ENCODE results near the gene SLC25A38. TPM values are rescaled to one million over a fixed set of nuclear protein-coding genes. Genes with fewer than 3 reads are reported as not detected.
"Not testable (repeated sequence)": the region's sequence is repeated elsewhere in the genome, so short reads cannot be mapped to it uniquely, and the experiment has no call there.

The SLC25A38 gene
- total and polyA plus RNA-seq, 5 experiments from 2014 or later: 34.2 to 53.4 (median 51.7) TPM

DNA sequence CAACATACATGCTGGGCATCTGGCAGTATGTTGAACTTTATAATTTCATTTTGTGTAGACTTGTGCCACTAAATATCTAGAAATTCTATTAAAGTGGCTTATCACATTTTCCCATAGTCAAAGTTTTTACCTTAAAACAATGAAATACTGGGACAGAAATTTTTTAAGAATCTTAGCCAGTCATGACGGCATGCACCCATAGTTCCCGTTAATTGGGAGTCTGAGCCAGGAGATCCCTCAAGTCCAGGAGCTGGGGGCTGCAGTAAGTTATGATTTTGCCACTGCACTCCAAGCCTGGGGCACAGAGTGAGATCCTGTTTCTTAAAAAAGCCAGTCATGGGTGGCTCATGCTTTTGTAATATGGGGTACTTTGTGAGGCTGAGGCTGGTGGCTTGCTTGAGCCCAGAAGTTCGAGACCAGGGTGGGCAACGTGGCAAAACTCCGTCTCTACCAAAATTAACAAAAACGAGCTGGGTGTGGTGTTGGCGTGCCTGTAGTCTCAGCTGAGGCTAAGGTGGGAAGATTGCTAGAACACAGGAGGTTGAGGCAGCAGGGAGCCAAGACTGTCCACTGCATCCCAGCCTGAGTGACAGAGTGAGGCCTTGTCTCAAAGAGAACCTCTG lies 26.5 kb downstream of the SLC25A38 start:
- DNase-seq: no peak
- POLR2A ChIA-PET: interaction anchor here (6.0 kb wide), 1 partner anchor 23 kb away, joined by 67 read pairs; the partner anchor contains the start of gene SLC25A38
- Mint-ChIP-seq H3K9me3 (no peaks in the 10 kb centered on the region), H3K4me3 (peak overlapping the region; percentile 22 to 97 (median 64)), H3K27me3 (peaks cover 0 to 3% (median 0%) of the 10 kb centered on the region in 5 donors), H3K4me1 (peaks cover 33 to 60% (median 51%) of the 10 kb centered on the region in 4 donors), H3K36me3 (peaks cover 10 to 72% (median 28%) of the 10 kb centered on the region in 3 donors), H3K27ac (peak overlapping the region in 9 of 10 donors; percentile 46 to 97 (median 70))
- ATAC-seq: no peak

DNA sequence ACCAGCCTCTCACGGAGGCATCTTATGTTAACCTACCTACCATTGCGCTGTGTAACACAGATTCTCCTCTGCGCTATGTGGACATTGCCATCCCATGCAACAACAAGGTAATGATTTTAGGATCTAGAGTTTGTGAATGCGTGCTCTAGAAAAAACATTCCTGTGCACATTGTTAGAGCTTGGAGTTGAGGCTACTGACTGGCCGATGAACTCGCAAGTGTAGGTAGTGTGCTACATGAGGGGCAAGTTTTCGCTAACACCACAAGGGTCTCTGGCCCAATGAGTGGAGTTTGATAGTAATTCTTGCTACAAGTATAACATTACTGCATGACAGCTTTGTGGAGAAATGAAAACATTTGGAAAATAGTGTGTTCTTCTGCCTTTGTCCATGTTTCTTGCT lies 27.7 kb downstream of the SLC25A38 start:
- Mint-ChIP-seq H3K27ac (peak overlapping the region in 4 of 10 donors; percentile 7 to 82 (median 37)), H3K4me3 (no peak overlapping the region), H3K36me3 (peaks cover 10 to 77% (median 30%) of the 10 kb centered on the region in 3 donors), H3K9me3 (no peaks in the 10 kb centered on the region), H3K27me3 (peaks cover 0 to 3% (median 0%) of the 10 kb centered on the region in 5 donors), H3K4me1 (peaks cover 35 to 59% (median 52%) of the 10 kb centered on the region in 4 donors)
- ATAC-seq (no peak), DNase-seq (no peak)
- POLR2A ChIA-PET: interaction anchor here (6.0 kb wide), 1 partner anchor 25 kb away, joined by 67 read pairs; the partner anchor contains the start of gene SLC25A38

DNA sequence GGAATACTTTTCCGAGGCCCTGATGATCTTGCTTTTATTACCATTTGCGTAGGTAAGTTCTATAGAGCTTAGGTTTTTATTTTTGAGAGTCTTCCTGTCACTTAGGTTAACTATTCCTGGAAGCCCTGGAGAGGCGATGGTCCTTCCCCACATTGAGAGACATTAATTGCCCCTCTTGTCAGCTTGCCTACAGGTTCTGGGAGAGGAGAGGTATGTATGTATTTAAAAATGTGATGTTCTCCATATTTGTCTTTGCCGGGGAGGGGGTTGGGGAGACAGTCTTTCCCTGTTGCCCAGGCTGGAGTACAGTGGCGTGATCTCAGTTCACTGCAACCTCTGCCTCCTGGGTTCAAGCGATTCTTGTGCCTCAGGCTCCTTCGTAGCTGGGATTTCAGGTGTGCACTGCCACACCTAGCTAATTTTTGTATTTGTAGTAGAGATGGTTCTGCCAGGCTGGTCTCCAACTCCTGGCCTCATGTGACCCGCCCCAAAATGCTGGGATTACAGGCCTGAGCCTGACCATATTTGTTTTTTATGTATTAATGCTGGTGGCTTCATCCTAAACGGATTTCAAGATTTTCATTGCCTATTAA lies 29.6 kb downstream of the SLC25A38 start:
- Mint-ChIP-seq H3K27ac (peak overlapping the region in 3 of 10 donors; percentile 11 to 52 (median 26)), H3K36me3 (peaks cover 9 to 72% (median 30%) of the 10 kb centered on the region in 3 donors), H3K9me3 (no peaks in the 10 kb centered on the region), H3K27me3 (no peaks in the 10 kb centered on the region), H3K4me3 (no peak overlapping the region), H3K4me1 (peaks cover 29 to 47% (median 41%) of the 10 kb centered on the region in 4 donors)
- POLR2A ChIA-PET: no interaction called here
- ATAC-seq: no peak
- no peak for DNase-seq

DNA sequence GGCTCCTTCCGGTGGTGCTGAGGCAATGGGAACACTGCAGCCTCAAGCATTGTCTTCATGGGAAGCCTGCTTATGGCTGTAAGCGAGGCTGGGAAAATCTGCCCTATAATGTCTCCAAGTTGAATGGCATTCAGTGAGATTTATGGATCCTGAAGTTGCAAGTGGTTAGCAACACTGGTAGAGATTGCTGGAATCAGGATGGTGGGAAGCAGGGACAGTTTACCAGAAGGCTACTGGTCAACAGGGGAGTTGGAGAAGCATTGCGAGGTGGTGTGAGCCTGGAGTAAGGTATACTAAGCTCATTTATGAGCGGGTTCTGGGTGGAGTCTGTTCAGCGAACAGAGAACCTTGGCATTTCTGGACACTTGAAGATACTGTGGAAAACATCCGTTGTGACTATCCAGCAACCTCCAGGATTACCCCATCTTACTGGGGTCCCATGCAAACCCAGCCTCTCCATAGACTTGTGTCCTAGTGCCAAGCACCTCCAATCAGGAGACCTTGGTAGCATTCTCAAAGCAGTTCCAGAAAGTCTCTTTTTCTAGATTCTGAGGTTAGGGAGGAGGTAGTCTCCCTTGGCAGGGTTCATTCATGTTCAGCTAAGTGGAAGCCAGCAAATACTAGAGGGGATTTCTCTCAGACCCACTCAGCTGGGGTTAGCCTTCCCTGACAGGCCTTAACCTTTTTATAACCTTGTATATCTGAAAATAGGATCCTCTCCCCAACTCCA lies 30.7 kb downstream of the SLC25A38 start:
- peaks cover 27 to 41% (median 36%) of the 10 kb centered on the region in 4 donors for H3K4me1 Mint-ChIP-seq
- DNase-seq: no peak
- no peaks in the 10 kb centered on the region for H3K27me3 Mint-ChIP-seq
- POLR2A ChIA-PET: no interaction called here
- H3K9me3 Mint-ChIP-seq: no peaks in the 10 kb centered on the region
- no peak overlapping the region for H3K4me3 Mint-ChIP-seq
- H3K36me3 Mint-ChIP-seq: peaks cover 5 to 61% (median 25%) of the 10 kb centered on the region in 3 donors
- peak overlapping the region in 7 of 10 donors; percentile 56 to 93 (median 81) for H3K27ac Mint-ChIP-seq
- peak; percentile 15 to 16 for ATAC-seq

DNA sequence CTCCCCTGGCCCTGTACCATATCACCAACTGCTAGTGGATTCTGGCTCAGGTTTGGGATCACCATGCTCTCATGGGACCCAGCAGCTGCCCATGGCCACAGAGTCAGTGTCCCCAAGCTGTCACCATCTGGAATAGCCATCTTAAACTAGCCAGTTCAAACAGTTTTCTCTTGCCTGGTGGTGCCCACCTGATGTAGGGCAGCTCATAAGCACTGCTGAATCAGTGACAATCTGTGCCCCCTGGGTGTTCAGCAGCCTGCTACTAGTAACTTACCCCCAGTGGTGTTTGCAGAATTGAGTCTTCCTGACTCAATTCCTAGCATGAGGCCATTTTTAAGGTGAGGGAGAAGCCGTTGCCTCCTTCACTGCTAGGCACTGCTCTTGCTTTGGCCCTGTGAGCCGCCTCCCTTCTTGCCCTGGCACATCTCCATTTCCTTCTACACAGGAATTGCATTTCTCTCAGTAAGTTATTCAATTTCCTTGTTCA lies 31.3 kb downstream of the SLC25A38 start:
- H3K9me3 Mint-ChIP-seq: no peaks in the 10 kb centered on the region
- H3K27me3 Mint-ChIP-seq: no peaks in the 10 kb centered on the region
- peaks cover 27 to 35% (median 31%) of the 10 kb centered on the region in 4 donors for H3K4me1 Mint-ChIP-seq
- peak overlapping the region; percentile 16 to 93 (median 73) for H3K27ac Mint-ChIP-seq
- peak in 1 of 10 donors; percentile 14 for DNase-seq
- H3K36me3 Mint-ChIP-seq: peaks cover 5 to 56% (median 25%) of the 10 kb centered on the region in 3 donors
- ATAC-seq: peak; percentile 16 to 26
- H3K4me3 Mint-ChIP-seq: peak overlapping the region in 1 of 10 donors; percentile 39
- POLR2A ChIA-PET: interaction anchor here (3.9 kb wide), 1 partner anchor 7 kb away, joined by 29 read pairs; the partner anchor contains the start of gene RPSA

DNA sequence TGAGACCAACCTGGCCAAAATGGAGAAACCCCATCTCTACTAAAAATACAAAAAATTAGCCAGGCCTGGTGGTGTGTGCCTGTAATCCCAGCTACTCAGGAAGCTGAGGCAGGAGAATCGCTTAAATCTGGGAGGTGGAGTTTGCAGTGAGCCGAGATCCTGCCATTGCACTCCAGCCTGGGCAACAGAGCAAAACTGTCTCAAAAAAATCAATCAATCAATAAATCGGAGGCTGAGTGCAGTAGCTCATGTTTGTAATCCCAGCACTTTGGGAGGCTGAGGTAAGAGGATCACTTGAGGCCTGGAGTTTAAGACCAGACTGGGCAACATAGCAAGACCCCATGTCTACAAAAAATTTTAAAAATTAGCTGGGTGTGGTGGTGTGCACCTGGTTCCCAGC lies 32.1 kb downstream of the SLC25A38 start:
- ATAC-seq, H3K27me3 Mint-ChIP-seq, DNase-seq, H3K4me3 Mint-ChIP-seq, H3K9me3 Mint-ChIP-seq: not testable (repeated sequence)
- H3K36me3 Mint-ChIP-seq: peaks cover 5 to 47% (median 21%) of the 10 kb centered on the region in 3 donors
- POLR2A ChIA-PET: interaction anchor here (3.9 kb wide), 1 partner anchor 8 kb away, joined by 29 read pairs; the partner anchor contains the start of gene RPSA
- peaks cover 19 to 28% (median 25%) of the 10 kb centered on the region in 4 donors for H3K4me1 Mint-ChIP-seq
- peak overlapping the region in 4 of 10 donors; percentile 9 to 92 (median 48) for H3K27ac Mint-ChIP-seq

DNA sequence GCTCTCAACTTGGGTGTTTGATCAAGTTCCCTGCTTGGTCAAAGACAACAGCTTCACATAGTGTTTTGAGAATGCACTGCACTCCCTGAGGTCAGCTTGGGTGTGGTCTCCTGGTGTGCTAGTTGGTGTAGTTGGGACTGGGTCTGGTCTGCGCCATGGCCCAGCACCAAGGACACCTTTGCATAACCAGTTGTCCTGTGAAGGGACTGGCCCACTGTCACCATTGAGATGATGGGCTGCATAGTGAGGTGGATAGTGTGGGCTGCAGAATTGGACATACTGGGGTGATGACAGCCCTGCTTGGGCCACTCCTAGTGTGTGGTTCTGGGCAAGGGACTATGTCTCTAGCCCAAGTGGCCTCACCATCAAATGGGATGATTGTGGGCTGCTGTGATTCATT lies 32.8 kb downstream of the SLC25A38 start:
- ATAC-seq (no peak), DNase-seq (no peak)
- POLR2A ChIA-PET: interaction anchor here (0.7 to 3.9 kb wide), 2 partner anchors 9 to 14 kb away, joined by 5 to 29 read pairs; partner anchors contain the start of gene RPSA
- Mint-ChIP-seq H3K4me3 (no peak overlapping the region), H3K9me3 (no peaks in the 10 kb centered on the region), H3K4me1 (peaks cover 15 to 23% (median 21%) of the 10 kb centered on the region in 4 donors), H3K36me3 (peaks cover 5 to 42% (median 21%) of the 10 kb centered on the region in 3 donors), H3K27ac (peak overlapping the region in 6 of 10 donors; percentile 10 to 92 (median 54)), H3K27me3 (peaks cover 0 to 4% (median 3%) of the 10 kb centered on the region in 5 donors)

DNA sequence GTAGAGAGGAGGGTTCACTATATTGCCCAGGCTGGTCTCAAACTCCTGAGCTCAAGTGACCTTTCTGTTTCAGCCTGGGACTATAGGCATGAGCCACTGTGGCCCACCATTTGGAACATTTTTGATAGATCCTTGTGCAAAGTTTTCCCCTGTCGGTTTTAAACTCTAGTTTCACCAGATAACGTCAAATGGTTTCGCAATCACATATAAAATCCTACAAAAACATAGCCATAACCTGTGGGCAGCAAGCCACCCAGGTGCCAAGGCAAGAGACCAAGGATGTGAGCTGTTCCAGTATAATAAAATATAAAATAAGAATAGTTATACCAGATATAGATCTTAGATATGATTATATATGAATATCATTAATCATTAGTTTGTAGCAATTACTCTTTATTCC lies 33.8 kb downstream of the SLC25A38 start:
- not testable (repeated sequence) for DNase-seq, ATAC-seq, H3K27me3 Mint-ChIP-seq, H3K9me3 Mint-ChIP-seq, H3K4me3 Mint-ChIP-seq
- peaks cover 0 to 42% (median 14%) of the 10 kb centered on the region in 3 donors for H3K36me3 Mint-ChIP-seq
- H3K27ac Mint-ChIP-seq: peak overlapping the region in 1 of 10 donors; percentile 92
- H3K4me1 Mint-ChIP-seq: peaks cover 8 to 18% (median 14%) of the 10 kb centered on the region in 4 donors
- POLR2A ChIA-PET: interaction anchor here (0.6 to 3.9 kb wide), 3 partner anchors 10 to 33 kb away, joined by 3 to 29 read pairs (median 4); partner anchors contain the start of gene RPSA

DNA sequence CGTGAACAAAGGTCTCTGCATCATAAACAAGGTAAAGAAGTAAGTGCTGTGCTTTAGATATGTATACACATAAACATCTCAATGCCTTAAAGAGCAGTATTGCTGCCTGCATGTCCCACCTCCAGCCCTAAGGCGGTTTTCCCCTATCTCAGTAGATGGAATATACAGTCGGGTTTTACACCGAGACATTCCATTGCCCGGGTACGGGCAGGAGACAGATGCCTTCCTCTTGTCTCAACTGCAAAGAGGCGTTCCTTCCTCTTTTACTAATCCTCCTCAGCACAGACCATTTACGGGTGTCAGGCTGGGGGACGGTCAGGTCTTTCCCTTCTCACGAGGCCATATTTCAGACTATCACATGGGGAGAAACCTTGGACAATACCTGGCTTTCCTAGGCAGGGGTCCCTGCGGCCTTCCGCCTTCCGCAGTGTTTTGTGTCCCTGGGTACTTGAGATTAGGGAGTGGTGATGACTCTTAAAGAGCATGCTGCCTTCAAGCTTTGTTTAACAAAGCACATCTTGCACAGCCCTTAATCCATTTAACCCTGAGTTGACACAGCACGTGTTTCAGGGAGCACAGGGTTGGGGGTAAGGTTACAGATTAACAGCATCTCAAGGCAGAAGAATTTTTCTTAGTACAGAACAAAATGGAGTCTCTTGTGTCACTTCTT lies 35.5 kb downstream of the SLC25A38 start:
- POLR2A ChIA-PET, H3K27ac Mint-ChIP-seq: not testable (repeated sequence)
- peaks cover 8 to 13% (median 11%) of the 10 kb centered on the region in 4 donors for H3K4me1 Mint-ChIP-seq

DNA sequence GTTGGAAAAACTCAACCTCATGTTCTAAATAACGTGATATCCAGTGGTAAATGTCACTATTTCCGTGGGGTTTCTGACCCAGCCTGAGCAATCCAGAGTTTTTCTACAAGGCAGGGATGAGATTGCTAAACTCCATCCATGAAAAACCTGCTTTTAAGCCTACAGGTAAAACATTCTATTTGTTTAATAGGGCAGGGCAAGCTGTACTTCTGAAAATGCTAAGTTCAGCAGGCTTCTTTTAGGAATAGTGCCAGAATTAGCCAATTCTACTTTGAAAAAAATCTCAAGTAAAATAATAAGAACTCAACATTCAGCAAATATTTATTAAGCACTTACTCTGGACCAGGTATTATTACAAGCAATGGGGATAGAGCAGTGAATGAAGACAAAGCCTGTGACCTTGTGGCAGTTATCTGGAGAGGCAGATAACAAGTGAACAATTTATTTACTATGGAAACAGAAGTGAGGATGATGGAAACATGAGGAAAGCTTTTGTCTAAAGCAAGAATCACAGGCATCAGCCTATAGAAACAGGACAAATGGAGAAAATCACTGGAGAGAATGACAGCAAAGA lies 36.7 kb downstream of the SLC25A38 start:
- Mint-ChIP-seq H3K9me3 (no peaks in the 10 kb centered on the region), H3K27ac (no peak overlapping the region), H3K27me3 (peaks cover 0 to 9% (median 3%) of the 10 kb centered on the region in 5 donors), H3K36me3 (peaks cover 0 to 22% (median 8%) of the 10 kb centered on the region in 3 donors), H3K4me1 (peaks cover 7 to 10% (median 9%) of the 10 kb centered on the region in 4 donors), H3K4me3 (no peak overlapping the region)
- ATAC-seq (no peak), DNase-seq (no peak)
- POLR2A ChIA-PET: no interaction called here

More for the DNA sequence above, 35.5 kb downstream of the SLC25A38 start:
- H3K36me3 Mint-ChIP-seq: peaks cover 0 to 33% (median 9%) of the 10 kb centered on the region in 3 donors
- H3K27me3 Mint-ChIP-seq, H3K9me3 Mint-ChIP-seq, H3K4me3 Mint-ChIP-seq, ATAC-seq, DNase-seq: not testable (repeated sequence)

DNA sequence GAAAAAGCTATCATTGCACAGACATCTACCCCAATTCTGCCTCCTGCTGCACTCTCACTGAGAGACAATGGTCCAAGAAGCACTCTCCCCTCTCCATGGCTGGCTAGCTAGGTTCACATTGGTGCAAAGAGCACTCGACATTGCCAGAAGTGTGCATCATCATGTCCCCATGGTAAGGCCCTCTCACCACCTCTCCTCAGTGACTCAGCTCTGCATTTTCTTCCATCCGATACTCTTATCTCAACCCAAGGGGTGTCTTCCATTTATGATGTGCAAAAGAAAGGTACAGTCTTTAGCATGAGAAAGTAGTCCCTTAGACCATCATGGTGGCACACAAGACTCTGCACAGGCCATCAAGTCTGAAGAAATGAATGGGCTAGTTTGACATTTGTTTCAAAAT lies 37.4 kb downstream of the SLC25A38 start:
- DNase-seq (no peak), ATAC-seq (no peak)
- POLR2A ChIA-PET: no interaction called here
- peaks cover 0 to 19% (median 8%) of the 10 kb centered on the region in 3 donors for H3K36me3 Mint-ChIP-seq
- H3K4me3 Mint-ChIP-seq: no peak overlapping the region
- peaks cover 0 to 9% (median 3%) of the 10 kb centered on the region in 5 donors for H3K27me3 Mint-ChIP-seq
- no peak overlapping the region for H3K27ac Mint-ChIP-seq
- no peaks in the 10 kb centered on the region for H3K9me3 Mint-ChIP-seq
- H3K4me1 Mint-ChIP-seq: peaks cover 7 to 10% (median 9%) of the 10 kb centered on the region in 4 donors
